ENCODE measurements around the gene MUC15. TPM values are rescaled to one million over a fixed set of nuclear protein-coding genes. Genes with fewer than 3 reads are reported as not detected.

MUC15 gene
- total and polyA plus RNA-seq, 10 of the 15 experiments (the other 5 are each of a cell fraction or from before 2014, with no cell fraction given), result 0.03 to 0.86 (median 0.09) TPM; not detected in 6

DNA sequence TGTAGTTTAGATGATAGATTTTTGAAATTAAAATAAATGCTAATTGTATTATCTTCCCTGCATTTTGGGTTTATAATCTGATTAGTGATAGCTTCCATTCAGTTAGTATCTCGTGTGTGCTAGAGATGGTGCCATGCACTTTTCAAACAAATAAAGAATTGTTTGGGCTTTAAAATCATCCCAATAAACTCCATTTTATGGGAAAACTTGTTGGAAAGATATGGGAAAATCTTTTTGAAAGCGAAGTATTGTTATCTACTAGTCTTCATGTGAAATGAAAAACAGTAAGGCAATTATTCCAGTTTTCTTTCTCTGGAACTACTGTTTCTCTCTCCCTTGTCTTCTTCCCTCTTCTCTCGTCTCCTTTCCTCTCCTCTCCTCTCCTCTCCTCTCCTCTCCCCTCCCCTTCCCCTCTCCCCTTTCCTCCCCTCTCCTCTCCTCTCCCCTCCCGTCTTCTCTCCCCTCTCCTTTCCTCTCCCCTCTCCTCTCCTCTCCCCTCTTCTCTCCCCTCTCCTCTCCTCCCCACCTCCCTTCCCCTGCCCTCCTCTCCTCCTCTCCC, 27.9 kb upstream of the MUC15 start:
- DNase-seq (ENCODE audit: low read depth, low spot score) (no peak), FAIRE-seq (no peak), ATAC-seq (no peak)
- TF ChIP-seq IRF5 (IDR thresholded peaks at IDR 0.05; ENCODE audit: borderline replicate concordance) (no peak), SIX5 (IDR thresholded peaks at IDR 0.05; ENCODE audit: low read depth, low read length, severe bottlenecking) (no peak), DPF2 (IDR thresholded peaks at IDR 0.05) (no peak), KLF5 (IDR thresholded peaks at IDR 0.05; ENCODE audit: partially characterized antibody) (no peak)
- TF ChIP-seq, protein P1, sequence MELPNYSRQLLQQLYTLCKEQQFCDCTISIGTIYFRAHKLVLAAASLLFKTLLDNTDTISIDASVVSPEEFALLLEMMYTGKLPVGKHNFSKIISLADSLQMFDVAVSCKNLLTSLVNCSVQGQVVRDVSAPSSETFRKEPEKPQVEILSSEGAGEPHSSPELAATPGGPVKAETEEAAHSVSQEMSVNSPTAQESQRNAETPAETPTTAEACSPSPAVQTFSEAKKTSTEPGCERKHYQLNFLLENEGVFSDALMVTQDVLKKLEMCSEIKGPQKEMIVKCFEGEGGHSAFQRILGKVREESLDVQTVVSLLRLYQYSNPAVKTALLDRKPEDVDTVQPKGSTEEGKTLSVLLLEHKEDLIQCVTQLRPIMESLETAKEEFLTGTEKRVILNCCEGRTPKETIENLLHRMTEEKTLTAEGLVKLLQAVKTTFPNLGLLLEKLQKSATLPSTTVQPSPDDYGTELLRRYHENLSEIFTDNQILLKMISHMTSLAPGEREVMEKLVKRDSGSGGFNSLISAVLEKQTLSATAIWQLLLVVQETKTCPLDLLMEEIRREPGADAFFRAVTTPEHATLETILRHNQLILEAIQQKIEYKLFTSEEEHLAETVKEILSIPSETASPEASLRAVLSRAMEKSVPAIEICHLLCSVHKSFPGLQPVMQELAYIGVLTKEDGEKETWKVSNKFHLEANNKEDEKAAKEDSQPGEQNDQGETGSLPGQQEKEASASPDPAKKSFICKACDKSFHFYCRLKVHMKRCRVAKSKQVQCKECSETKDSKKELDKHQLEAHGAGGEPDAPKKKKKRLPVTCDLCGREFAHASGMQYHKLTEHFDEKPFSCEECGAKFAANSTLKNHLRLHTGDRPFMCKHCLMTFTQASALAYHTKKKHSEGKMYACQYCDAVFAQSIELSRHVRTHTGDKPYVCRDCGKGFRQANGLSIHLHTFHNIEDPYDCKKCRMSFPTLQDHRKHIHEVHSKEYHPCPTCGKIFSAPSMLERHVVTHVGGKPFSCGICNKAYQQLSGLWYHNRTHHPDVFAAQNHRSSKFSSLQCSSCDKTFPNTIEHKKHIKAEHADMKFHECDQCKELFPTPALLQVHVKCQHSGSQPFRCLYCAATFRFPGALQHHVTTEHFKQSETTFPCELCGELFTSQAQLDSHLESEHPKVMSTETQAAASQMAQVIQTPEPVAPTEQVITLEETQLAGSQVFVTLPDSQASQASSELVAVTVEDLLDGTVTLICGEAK (IDR thresholded peaks at IDR 0.05; ENCODE audit: borderline replicate concordance), result no peak
- Histone ChIP-seq H3K4me3 (no peak overlapping the region), H3K79me2 (ENCODE audit: control insufficient read depth, insufficient read depth, low read length) (no peaks in the 10 kb centered on the region), H3K27me3 (replicated peaks in 1 of 2; ENCODE audit: control insufficient read depth in 2 of 2, insufficient read depth in 2 of 2, low read length in 1 of 2) (no peaks in the 10 kb centered on the region), H3K9me3 (replicated peaks; ENCODE audit: control insufficient read depth, insufficient read depth, low read length) (no peaks in the 10 kb centered on the region; the same call in 2 of the 3 replicates), H3K4me2 (ENCODE audit: control insufficient read depth, insufficient read depth) (no peak overlapping the region), H3K9ac (ENCODE audit: control insufficient read depth, insufficient read depth, low read length) (no peak overlapping the region), H2AFZ (ENCODE audit: control insufficient read depth, low read depth, low read length) (no peak overlapping the region), H3K36me3 (ENCODE audit: control insufficient read depth in 2 of 2, insufficient read depth in 2 of 2, low read length in 1 of 2) (no peaks in the 10 kb centered on the region), H3K27ac (ENCODE audit: control insufficient read depth, insufficient read depth) (no peak overlapping the region), H3K4me1 (ENCODE audit: control insufficient read depth, insufficient read depth, low read length) (no peaks in the 10 kb centered on the region), H4K20me1 (ENCODE audit: control insufficient read depth, insufficient read depth) (no peaks in the 10 kb centered on the region)
- no TSS peak for BruUV-seq (replicated peaks)
- in situ Hi-C loops (cut with MboI), result no loop called here
- intact Hi-C loops (cut with micrococcal nuclease; ENCODE audit: unreplicated experiment), result no loop called here
- SMC1A ChIA-PET (ENCODE audit: uncharacterized antibody, unreplicated experiment), result no interaction called here
- RAD21 ChIA-PET (ENCODE audit: unreplicated experiment), result no interaction called here
- CTCF ChIA-PET, result no interaction called here
- WGBS (ENCODE audit: insufficient coverage, insufficient replicate concordance, low lambda C conversion rate, missing lambda C conversion rate), result 41% methylated on average over 3 of the region's 4 CpGs
- POLR2A ChIA-PET, result no interaction called here
